Tibial artery (tissue), 4 donors: ENCODE results near the gene MCTP2.

Source experiments
- DNase-seq, 2 donors: peaks; one replicate each; pipeline ENCODE4 v3.0.0-alpha.2; 2019
- H3K27ac ChIP-seq, 2 donors: fragments of 200-600 bp; sonication (generic) in 1 of 2; 1 replicate in 1 of 2; 2 replicates in 1 of 2; pipeline ENCODE4 v1.5.1; 2018 to 2019; ENCODE audit warnings: mild to moderate bottlenecking in 1 of 2
- H3K27me3 ChIP-seq, 2 donors: fragments of 200-600 bp; sonication (generic) in 1 of 2; one replicate each; pipeline versions ENCODE4 v1.5.1 to v1.6.0; 2016 to 2019
- H3K36me3 ChIP-seq, 3 donors: fragments of 200-600 bp; sonication (generic) in 2 of 3; one replicate each; pipeline ENCODE4 v1.5.1; 2016 to 2019; ENCODE audit warnings: mild to moderate bottlenecking in 2 of 3
- H3K4me1 ChIP-seq, 4 donors: fragments of 200-600 bp; sonication (generic) in 2 of 4; 1 replicate in 3 of 4; 2 replicates in 1 of 4; pipeline ENCODE4 v1.5.1; 2016 to 2019
- H3K4me3 ChIP-seq, 2 donors: fragments of 200-600 bp; sonication (generic) in 1 of 2; 1 replicate in 1 of 2; 2 replicates in 1 of 2; pipeline ENCODE4 v1.5.1; 2018 to 2019; ENCODE audit warnings: mild to moderate bottlenecking in 2 of 2
- H3K9me3 ChIP-seq, 3 donors: fragments of 200-600 bp; sonication (generic) in 1 of 3; one replicate each; pipeline ENCODE4 v1.5.1; 2016 to 2019
- CTCF ChIP-seq, 2 experiments: fragments of 200-600 bp in 1 of 2; fragments of 450-650 bp in 1 of 2; IDR thresholded peaks; one replicate each; pipeline ENCODE4 v1.5.1; 2017 to 2019; ENCODE audit warnings: antibody characterized with exemption in 2 of 2, mild to moderate bottlenecking in 1 of 2, moderate library complexity in 1 of 2
- intact Hi-C: fragments of 100-400 bp; cut with DNase I; formaldehyde crosslinking; loops from one replicate; pipeline ENCODE4 v1.15.0; 2023; ENCODE audit warnings: low total_unique reads

MCTP2 gene

GRCh38 chr15:94370206-94370935, 139.0 kb downstream of the MCTP2 start:
- no peaks in the 10 kb centered on the region for H3K36me3 ChIP-seq
- no peaks in the 10 kb centered on the region for H3K27me3 ChIP-seq
- no peak overlapping the region for H3K4me3 ChIP-seq
- H3K9me3 ChIP-seq = no peaks in the 10 kb centered on the region
- H3K4me1 ChIP-seq = no peaks in the 10 kb centered on the region
- no peak for DNase-seq
- intact Hi-C loops = no loop called here
- H3K27ac ChIP-seq = no peak overlapping the region
- TF ChIP-seq CTCF (IDR thresholded peaks at IDR 0.05) = no peak

DNA sequence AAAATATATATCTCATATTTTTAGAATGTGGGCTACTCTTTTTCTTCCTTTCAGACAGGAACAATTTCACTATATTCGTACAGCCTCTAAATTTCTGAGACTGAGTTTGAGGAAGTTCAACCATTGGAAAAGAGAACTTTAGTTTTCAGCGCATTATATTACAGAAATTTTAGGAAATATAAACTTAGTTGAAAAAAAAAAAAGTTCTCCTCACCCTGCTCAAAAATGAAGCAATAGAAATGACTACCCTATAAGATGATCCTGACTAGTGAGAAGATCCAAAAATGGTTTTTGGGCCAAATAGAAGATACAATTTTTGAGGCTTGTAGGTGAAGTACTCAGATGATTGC, 139.6 kb downstream of the MCTP2 start:
- Histone ChIP-seq H3K4me1 (no peaks in the 10 kb centered on the region), H3K4me3 (no peak overlapping the region), H3K9me3 (no peaks in the 10 kb centered on the region), H3K27me3 (no peaks in the 10 kb centered on the region), H3K36me3 (no peaks in the 10 kb centered on the region), H3K27ac (no peak overlapping the region)
- TF ChIP-seq CTCF (IDR thresholded peaks at IDR 0.05) = no peak
- no peak for DNase-seq
- intact Hi-C loops = no loop called here

DNA sequence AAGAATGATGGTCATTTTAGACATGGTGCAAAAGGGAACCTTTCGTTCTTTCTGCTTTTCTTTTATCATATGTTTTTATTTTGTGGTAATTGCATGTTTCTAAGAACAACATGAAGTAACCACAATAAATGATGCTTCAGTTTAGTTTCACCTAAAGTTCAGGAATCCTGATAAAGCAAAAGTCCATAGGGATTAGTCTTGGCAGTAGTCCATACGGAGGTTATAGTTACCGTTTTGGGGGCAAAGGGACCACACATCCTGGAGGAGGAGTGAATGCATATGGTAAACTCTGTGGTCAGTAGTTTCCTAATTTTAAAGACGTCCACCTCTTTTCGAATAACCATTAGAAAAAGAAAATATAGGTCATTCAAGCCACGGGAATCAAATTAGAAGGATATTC, 141.5 kb downstream of the MCTP2 start:
- DNase-seq = no peak
- Histone ChIP-seq H3K27ac (no peak overlapping the region), H3K4me3 (no peak overlapping the region), H3K4me1 (no peaks in the 10 kb centered on the region), H3K9me3 (no peaks in the 10 kb centered on the region), H3K36me3 (no peaks in the 10 kb centered on the region), H3K27me3 (no peaks in the 10 kb centered on the region)
- intact Hi-C loops = no loop called here
- TF ChIP-seq CTCF (IDR thresholded peaks at IDR 0.05) = no peak

DNA sequence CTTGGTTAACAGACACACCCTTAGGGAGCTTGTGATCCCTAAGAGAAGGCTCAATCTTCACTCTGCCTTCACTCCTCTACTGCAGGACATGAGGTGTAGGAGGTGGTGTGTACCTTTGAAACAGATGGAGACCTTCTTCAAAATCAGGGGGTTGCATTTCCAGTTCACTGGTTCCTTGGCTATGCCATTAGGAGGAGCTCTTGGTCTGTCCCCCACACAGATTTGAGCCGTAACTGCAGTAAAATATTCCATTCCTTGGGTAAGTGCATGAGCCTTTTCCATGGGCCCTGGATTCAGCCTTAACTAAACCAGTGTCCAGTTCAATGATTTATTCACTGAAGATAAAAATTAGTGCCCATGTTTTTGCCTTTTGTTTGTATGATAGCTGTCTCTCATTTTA, 144.6 kb downstream of the MCTP2 start:
- H3K4me3 ChIP-seq = no peak overlapping the region
- intact Hi-C loops = no loop called here
- H3K9me3 ChIP-seq = no peaks in the 10 kb centered on the region
- no peak for TF ChIP-seq CTCF (IDR thresholded peaks at IDR 0.05)
- H3K36me3 ChIP-seq = no peaks in the 10 kb centered on the region
- no peaks in the 10 kb centered on the region for H3K27me3 ChIP-seq
- DNase-seq = no peak
- no peak overlapping the region for H3K27ac ChIP-seq
- H3K4me1 ChIP-seq = no peaks in the 10 kb centered on the region

GRCh38 chr15:94379986-94380385, 148.6 kb downstream of the MCTP2 start:
- no peak for TF ChIP-seq CTCF (IDR thresholded peaks at IDR 0.05)
- no peak for DNase-seq
- no peak overlapping the region for H3K27ac ChIP-seq

GRCh38 chr15:94380798-94381197, 149.4 kb downstream of the MCTP2 start:
- no peak for DNase-seq
- Histone ChIP-seq H3K36me3 (no peaks in the 10 kb centered on the region), H3K27ac (no peak overlapping the region), H3K27me3 (no peaks in the 10 kb centered on the region), H3K4me1 (no peaks in the 10 kb centered on the region), H3K4me3 (no peak overlapping the region), H3K9me3 (no peaks in the 10 kb centered on the region)
- no peak for TF ChIP-seq CTCF (IDR thresholded peaks at IDR 0.05)
- intact Hi-C loops = no loop called here

More at GRCh38 chr15:94379986-94380385, 148.6 kb downstream of the MCTP2 start:
- intact Hi-C loops = no loop called here
- Histone ChIP-seq H3K4me1 (no peaks in the 10 kb centered on the region), H3K36me3 (no peaks in the 10 kb centered on the region), H3K27me3 (no peaks in the 10 kb centered on the region), H3K9me3 (no peaks in the 10 kb centered on the region), H3K4me3 (no peak overlapping the region)
